Hippocampal formation (tissue), 2 donors: Measurements from ENCODE around the gene ZFAND2A.

Experiments
- DNase-seq, 2 donors: peaks; one replicate each; lab custom pipeline; 2025; lab: John Stamatoyannopoulos, UW

Gene ZFAND2A

GRCh38 chr7:1106793-1107421, 53.1 kb downstream of the ZFAND2A start:
- DNase-seq = no peak

GRCh38 chr7:1106063-1106792, 53.8 kb downstream of the ZFAND2A start:
- no peak for DNase-seq

- no peak for DNase-seq
These were observed 54.8 kb downstream of the ZFAND2A start for GRCh38 chr7:1105189-1105588.

- no peak for DNase-seq
These were observed 55.3 kb downstream of the ZFAND2A start for GRCh38 chr7:1104516-1105179.

- DNase-seq = no peak
These were observed 56.0 kb downstream of the ZFAND2A start for GRCh38 chr7:1103789-1104515.

- DNase-seq = no peak
These were observed 56.8 kb downstream of the ZFAND2A start for GRCh38 chr7:1103009-1103788.
